AG09309 (cell line): Measurements from ENCODE around the gene SHB.

Experiments
- DNase-seq: peaks from one replicate; pipeline ENCODE4 v3.0.0-alpha.2; 2010; ENCODE audit warnings: low read depth
- H3K4me3 ChIP-seq: 2 replicates; pipeline ENCODE4 v1.5.1; 2011; ENCODE audit warnings: mild to moderate bottlenecking, low read depth, low read length, moderate library complexity; ENCODE audit not compliant: control insufficient read depth
- CTCF ChIP-seq: IDR thresholded peaks from 2 replicates; pipeline ENCODE4 v1.5.1; 2011; ENCODE audit warnings: mild to moderate bottlenecking, low read depth, low read length, inconsistent platforms; ENCODE audit not compliant: insufficient read depth, control insufficient read depth; ENCODE audit errors: missing control alignments

The SHB gene

GRCh38 chr9:38071470-38072134, 2.6 kb upstream of the SHB start:
- H3K4me3 ChIP-seq = no peak overlapping the region
- TF ChIP-seq CTCF = no peak
- DNase-seq = no peak

GRCh38 chr9:38067859-38068681, 957 bp downstream of the SHB start:
- DNase-seq = no peak
- peak overlapping the region; percentile 98 for H3K4me3 ChIP-seq
- no peak for TF ChIP-seq CTCF

- no peak for DNase-seq
- peak overlapping the region; percentile 98 for H3K4me3 ChIP-seq
- no peak for TF ChIP-seq CTCF
Measured at GRCh38 chr9:38066914-38067858, 1.8 kb downstream of the SHB start.

- peak; percentile 19 for TF ChIP-seq CTCF
- peak overlapping the region; percentile 98 for H3K4me3 ChIP-seq
- no peak for DNase-seq
Measured at GRCh38 chr9:38066197-38066913, 2.7 kb downstream of the SHB start.

GRCh38 chr9:38065369-38066075, 3.5 kb downstream of the SHB start:
- peak overlapping the region; percentile 6; the same call in 1 of the 2 replicates for H3K4me3 ChIP-seq
- DNase-seq = no peak
- no peak for TF ChIP-seq CTCF
